ENCODE results near the gene MCU.

DNA sequence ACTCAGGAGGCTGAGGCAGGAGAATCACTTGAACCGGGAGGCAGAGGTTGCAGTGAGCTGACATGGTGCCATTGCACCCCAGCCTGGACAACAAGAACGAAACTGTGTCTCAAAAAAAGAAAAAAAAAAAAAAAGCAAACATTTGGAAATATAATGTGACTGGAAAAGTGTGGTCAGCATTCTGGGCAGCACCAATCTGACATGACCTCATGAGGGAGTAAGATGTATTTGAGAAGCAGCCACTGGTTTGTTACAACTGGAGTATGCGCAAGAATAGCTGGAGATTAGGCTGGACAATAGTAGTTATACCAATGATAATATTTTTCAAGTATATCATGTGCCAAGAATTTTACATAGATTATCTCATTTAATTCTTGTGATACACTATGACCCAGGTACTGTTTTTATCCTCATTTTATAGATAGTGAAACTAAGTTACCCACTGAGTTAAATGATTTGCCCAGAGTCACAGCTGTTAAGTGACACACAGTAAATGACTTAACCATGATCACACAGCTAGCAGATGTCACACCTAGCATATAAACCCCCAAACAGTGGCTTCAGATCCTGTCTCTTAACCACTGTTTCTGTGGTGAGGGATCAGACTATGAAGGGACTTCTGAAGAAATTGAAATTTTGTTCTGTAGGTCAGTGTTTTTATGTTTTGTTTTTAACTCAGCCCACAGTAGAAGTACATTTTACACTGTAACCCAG lies 11.1 kb downstream of the MCU start:
- no peak for TF ChIP-seq POLR2AphosphoS5 (IDR thresholded peaks at IDR 0.05; ENCODE audit: low read depth, low read length)
- no peak for TF ChIP-seq POLR2A (IDR thresholded peaks at IDR 0.05; ENCODE audit: control extremely low read depth in 1 of 2, low read depth in 2 of 2, low read length in 2 of 2)
- TF ChIP-seq, protein P1, sequence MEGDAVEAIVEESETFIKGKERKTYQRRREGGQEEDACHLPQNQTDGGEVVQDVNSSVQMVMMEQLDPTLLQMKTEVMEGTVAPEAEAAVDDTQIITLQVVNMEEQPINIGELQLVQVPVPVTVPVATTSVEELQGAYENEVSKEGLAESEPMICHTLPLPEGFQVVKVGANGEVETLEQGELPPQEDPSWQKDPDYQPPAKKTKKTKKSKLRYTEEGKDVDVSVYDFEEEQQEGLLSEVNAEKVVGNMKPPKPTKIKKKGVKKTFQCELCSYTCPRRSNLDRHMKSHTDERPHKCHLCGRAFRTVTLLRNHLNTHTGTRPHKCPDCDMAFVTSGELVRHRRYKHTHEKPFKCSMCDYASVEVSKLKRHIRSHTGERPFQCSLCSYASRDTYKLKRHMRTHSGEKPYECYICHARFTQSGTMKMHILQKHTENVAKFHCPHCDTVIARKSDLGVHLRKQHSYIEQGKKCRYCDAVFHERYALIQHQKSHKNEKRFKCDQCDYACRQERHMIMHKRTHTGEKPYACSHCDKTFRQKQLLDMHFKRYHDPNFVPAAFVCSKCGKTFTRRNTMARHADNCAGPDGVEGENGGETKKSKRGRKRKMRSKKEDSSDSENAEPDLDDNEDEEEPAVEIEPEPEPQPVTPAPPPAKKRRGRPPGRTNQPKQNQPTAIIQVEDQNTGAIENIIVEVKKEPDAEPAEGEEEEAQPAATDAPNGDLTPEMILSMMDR (IDR thresholded peaks at IDR 0.05; ENCODE audit: control extremely low read depth in 1 of 3, insufficient read depth in 1 of 3, low read depth in 1 of 3, low read length in 3 of 3) = no peak
- TF ChIP-seq RAD21 (IDR thresholded peaks at IDR 0.05 in 1 of 2, conservative IDR thresholded peaks at IDR 0.05 in 1 of 2; ENCODE audit: low read depth in 2 of 2, low read length in 2 of 2) = no peak
- no peak for TF ChIP-seq GTF2F1 (IDR thresholded peaks at IDR 0.05; ENCODE audit: borderline replicate concordance, low read depth, low read length)
- TF ChIP-seq PHF8 (conservative IDR thresholded peaks at IDR 0.05; ENCODE audit: low read depth, low read length) = no peak
- no peak for TF ChIP-seq TAF7 (optimal IDR thresholded peaks at IDR 0.05; ENCODE audit: borderline replicate concordance, low read depth, low read length)
